Non-pigmented ciliary epithelial cell (primary cell): ENCODE measurements around the gene CDH4.

ENCODE experiments used
- DNase-seq: peaks from one replicate; pipeline ENCODE4 v3.0.0-alpha.2; 2010; ENCODE audit warnings: low read depth

Gene CDH4

GRCh38 chr20:61631751-61632150 lies 379.7 kb downstream of the CDH4 start:
- no peak for DNase-seq

GRCh38 chr20:61633004-61633403 lies 380.9 kb downstream of the CDH4 start:
- no peak for DNase-seq

GRCh38 chr20:61634376-61635145 lies 382.5 kb downstream of the CDH4 start:
- no peak for DNase-seq

- DNase-seq: no peak
Observed at GRCh38 chr20:61635721-61636455, 383.8 kb downstream of the CDH4 start.

GRCh38 chr20:61636531-61637116 lies 384.6 kb downstream of the CDH4 start:
- DNase-seq: no peak

GRCh38 chr20:61638802-61639585 lies 386.9 kb downstream of the CDH4 start:
- DNase-seq: no peak

- no peak for DNase-seq
Observed at GRCh38 chr20:61640131-61640870, 388.2 kb downstream of the CDH4 start.

GRCh38 chr20:61640871-61641245 lies 388.8 kb downstream of the CDH4 start:
- DNase-seq: no peak

GRCh38 chr20:61643656-61644377 lies 391.8 kb downstream of the CDH4 start:
- no peak for DNase-seq

GRCh38 chr20:61644378-61645076 lies 392.5 kb downstream of the CDH4 start:
- DNase-seq: no peak

- no peak for DNase-seq
Observed at GRCh38 chr20:61645732-61646131, 393.7 kb downstream of the CDH4 start.

GRCh38 chr20:61646453-61646852 lies 394.4 kb downstream of the CDH4 start:
- DNase-seq: no peak

- DNase-seq: no peak
Observed at GRCh38 chr20:61646986-61647385, 394.9 kb downstream of the CDH4 start.

GRCh38 chr20:61647702-61648101 lies 395.6 kb downstream of the CDH4 start:
- no peak for DNase-seq

GRCh38 chr20:61649105-61649859 lies 397.2 kb downstream of the CDH4 start:
- no peak for DNase-seq

GRCh38 chr20:61649860-61650162 lies 397.8 kb downstream of the CDH4 start:
- DNase-seq: no peak

GRCh38 chr20:61650912-61651733 lies 399.1 kb downstream of the CDH4 start:
- no peak for DNase-seq

- no peak for DNase-seq
Observed at GRCh38 chr20:61652146-61652545, 400.1 kb downstream of the CDH4 start.

- DNase-seq: no peak
Observed at GRCh38 chr20:61654726-61655125, 402.7 kb downstream of the CDH4 start.
